K562 treated with DMSO at 1 percent for 4 hours (cell line): Measurements from ENCODE around the gene CAND1. TPM values are rescaled to one million over a fixed set of nuclear protein-coding genes. Genes with fewer than 3 reads are reported as not detected.

ENCODE experiments used
- total RNA-seq: library from RNA; unstranded; fragments of 300-600 nt; gene quantifications from 2 replicates; pipeline ENCODE4 v1.2.3, GENCODE V29; 2022; ENCODE audit not compliant: insufficient read depth

CAND1 gene
- total RNA-seq: 15.5 and 35.8 TPM in 2 replicates

GRCh38 chr12:67268896-67269632 is at the start of gene CAND1:
TSS of gene CAND1 (plus strand) at chr12:67269358. CDS start at chr12:67269718, 360 bp downstream.

